HUDEP-2 (cell line): ENCODE data around the gene RUNX3.
A peak's percentile ranks its signal among the peaks of the same experiment; 100 is the strongest.

Source experiments
- DNase-seq, 76 experiments: peaks; one replicate each; lab custom pipeline; 2025; ENCODE audit not compliant: unreplicated experiment in 76 of 76; lab: John Stamatoyannopoulos, UW

RUNX3 gene

GRCh38 chr1:24931468-24932231 lies 1.6 kb upstream of the RUNX3 start:
- DNase-seq, result no peak

- DNase-seq, result no peak
Observed at GRCh38 chr1:24931146-24931467, 1.0 kb upstream of the RUNX3 start.

- DNase-seq, result peak in 11 of 76 experiments; percentile 12 to 50 (median 27)
Observed at GRCh38 chr1:24929398-24930259, 447 bp downstream of the RUNX3 start.

GRCh38 chr1:24928689-24929397 lies 1.2 kb downstream of the RUNX3 start:
- DNase-seq, result peak in 11 of 76 experiments; percentile 8 to 48 (median 26)

GRCh38 chr1:24927988-24928688 lies 1.9 kb downstream of the RUNX3 start:
- no peak for DNase-seq

- DNase-seq, result no peak
Observed at GRCh38 chr1:24927473-24927872, 2.6 kb downstream of the RUNX3 start.

- DNase-seq, result no peak
Observed at GRCh38 chr1:24926563-24927249, 3.4 kb downstream of the RUNX3 start.

- DNase-seq, result no peak
Observed at GRCh38 chr1:24925963-24926362, 4.1 kb downstream of the RUNX3 start.

GRCh38 chr1:24925082-24925779 lies 4.8 kb downstream of the RUNX3 start:
- DNase-seq, result no peak

GRCh38 chr1:24923485-24924113 lies 6.5 kb downstream of the RUNX3 start:
- DNase-seq, result no peak

- DNase-seq, result no peak
Observed at GRCh38 chr1:24921938-24922662, 8.0 kb downstream of the RUNX3 start.

- DNase-seq, result no peak
Observed at GRCh38 chr1:24921412-24921811, 8.7 kb downstream of the RUNX3 start.

- DNase-seq, result no peak
Observed at GRCh38 chr1:24920533-24920925, 9.5 kb downstream of the RUNX3 start.

- DNase-seq, result no peak
Observed at GRCh38 chr1:24919791-24920532, 10.1 kb downstream of the RUNX3 start.

GRCh38 chr1:24918995-24919605 lies 11.0 kb downstream of the RUNX3 start:
- DNase-seq, result no peak

GRCh38 chr1:24918370-24918769 lies 11.7 kb downstream of the RUNX3 start:
- DNase-seq, result no peak

GRCh38 chr1:24917327-24918074 lies 12.6 kb downstream of the RUNX3 start:
- no peak for DNase-seq
